GM13976 (cell line): ENCODE measurements around the gene FKBP4.
"Not testable (repeated sequence)": the region's sequence is repeated elsewhere in the genome, so short reads cannot be mapped to it uniquely, and the experiment has no call there.

Experiments used
- DNase-seq: peaks from one replicate; pipeline ENCODE4 v3.0.0; 2012; ENCODE audit warnings: low spot score
- in situ Hi-C: fragments of 300-500 bp; cut with MboI; formaldehyde crosslinking; loops from one replicate; pipeline ENCODE4 v1.12.0; 2022; ENCODE audit warnings: low sequenced_read_pairs, mixed read lengths, inconsistent platforms; ENCODE audit not compliant: unreplicated experiment
- TF ChIP-seq, protein P1 (sequence below): IDR thresholded peaks from 2 replicates; pipeline ENCODE4 v1.5.1; 2012; ENCODE audit warnings: borderline replicate concordance, mild to moderate bottlenecking; ENCODE audit not compliant: insufficient read depth; ENCODE audit errors: extremely low read depth, missing control alignments, control extremely low read depth

Gene FKBP4

DNA sequence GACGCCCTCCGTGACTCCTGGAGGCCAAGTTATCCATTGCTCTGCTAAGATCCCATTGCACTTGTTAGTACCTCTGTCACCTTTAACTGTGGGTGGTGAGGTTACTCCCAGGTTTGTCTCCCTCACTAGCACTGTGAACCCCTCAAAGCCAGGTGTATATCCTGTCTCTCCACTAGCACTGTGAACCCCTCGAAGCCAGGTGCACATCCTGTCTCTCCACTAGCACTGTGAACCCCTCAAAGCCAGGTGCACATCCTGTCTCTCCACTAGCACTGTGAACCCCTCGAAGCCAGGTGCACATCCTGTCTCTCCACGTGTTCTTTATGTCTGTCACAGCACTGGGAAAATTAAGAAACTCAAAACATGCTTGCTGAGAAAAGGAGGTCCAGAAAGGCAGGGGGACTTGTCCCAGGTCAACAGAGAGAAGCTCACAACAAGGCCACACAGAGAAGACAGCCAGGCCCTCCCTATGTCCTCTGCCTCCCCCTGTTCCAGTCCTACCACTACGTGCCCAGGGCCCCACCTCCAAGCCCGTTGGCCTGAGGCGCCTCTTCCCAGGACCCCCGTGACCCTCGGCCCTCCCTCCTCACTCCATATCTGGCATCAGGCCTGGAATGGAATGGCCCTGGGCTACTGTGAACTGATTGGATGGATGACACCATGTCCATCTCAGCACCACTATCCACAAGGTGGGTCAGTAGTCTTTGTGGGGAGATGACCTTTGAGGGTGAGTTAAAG, 26.4 kb upstream of the FKBP4 start:
- TF ChIP-seq, protein P1, sequence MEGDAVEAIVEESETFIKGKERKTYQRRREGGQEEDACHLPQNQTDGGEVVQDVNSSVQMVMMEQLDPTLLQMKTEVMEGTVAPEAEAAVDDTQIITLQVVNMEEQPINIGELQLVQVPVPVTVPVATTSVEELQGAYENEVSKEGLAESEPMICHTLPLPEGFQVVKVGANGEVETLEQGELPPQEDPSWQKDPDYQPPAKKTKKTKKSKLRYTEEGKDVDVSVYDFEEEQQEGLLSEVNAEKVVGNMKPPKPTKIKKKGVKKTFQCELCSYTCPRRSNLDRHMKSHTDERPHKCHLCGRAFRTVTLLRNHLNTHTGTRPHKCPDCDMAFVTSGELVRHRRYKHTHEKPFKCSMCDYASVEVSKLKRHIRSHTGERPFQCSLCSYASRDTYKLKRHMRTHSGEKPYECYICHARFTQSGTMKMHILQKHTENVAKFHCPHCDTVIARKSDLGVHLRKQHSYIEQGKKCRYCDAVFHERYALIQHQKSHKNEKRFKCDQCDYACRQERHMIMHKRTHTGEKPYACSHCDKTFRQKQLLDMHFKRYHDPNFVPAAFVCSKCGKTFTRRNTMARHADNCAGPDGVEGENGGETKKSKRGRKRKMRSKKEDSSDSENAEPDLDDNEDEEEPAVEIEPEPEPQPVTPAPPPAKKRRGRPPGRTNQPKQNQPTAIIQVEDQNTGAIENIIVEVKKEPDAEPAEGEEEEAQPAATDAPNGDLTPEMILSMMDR, result no peak
- in situ Hi-C loops, result no loop called here
- DNase-seq, result no peak

DNA sequence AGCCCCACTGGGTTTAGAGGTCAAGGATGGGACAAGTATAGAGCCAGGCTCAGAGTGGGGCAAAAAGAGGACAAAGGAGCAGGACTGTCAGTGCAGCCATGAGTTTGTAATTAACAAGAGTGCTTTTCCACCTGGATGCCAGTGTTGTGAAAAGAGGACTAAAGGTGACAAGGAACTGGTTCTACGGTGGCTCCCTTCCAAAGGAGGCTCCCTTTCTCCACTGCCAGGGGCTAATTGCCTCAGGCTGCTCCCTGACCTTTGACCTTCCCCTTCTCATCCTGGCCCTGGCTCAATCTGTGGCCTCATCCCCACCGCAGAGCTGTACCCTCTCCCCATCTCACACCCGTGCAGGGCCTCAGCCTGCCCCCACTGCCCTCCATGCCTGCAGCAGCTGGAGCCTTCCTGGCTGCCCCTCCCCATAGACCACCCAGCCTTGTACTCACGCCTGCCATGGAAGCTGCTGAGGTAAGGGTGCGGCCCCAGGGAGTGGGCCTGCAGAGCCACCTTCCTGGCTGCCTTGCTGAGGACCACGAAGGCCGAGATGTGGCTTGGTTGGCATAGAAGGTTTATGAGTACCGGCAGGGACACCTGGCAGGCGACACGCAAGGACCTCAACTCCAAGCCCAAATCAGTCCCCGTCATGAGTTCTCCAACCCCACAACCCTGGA, 24.8 kb upstream of the FKBP4 start:
- no peak for DNase-seq
- in situ Hi-C loops, result no loop called here
- TF ChIP-seq, protein P1, result no peak

DNA sequence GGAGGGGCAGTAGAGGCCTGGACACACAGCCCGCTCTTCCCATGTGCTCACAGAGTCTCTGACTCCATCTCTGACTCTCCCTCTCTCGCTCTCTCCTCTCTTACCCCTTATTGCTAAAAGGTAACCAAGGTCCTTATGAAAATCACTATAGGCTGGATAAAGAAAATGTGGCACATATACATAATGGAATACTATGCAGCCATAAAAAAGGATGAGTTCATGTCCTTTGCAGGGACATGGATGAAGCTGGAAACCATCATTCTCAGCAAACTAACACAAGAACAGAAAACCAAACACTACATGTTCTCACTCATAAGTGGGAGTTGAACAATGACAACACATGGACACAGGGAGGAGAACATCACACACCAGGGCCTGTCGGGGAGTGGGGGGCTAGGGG, 24.2 kb upstream of the FKBP4 start:
- in situ Hi-C loops, DNase-seq: not testable (repeated sequence)

DNA sequence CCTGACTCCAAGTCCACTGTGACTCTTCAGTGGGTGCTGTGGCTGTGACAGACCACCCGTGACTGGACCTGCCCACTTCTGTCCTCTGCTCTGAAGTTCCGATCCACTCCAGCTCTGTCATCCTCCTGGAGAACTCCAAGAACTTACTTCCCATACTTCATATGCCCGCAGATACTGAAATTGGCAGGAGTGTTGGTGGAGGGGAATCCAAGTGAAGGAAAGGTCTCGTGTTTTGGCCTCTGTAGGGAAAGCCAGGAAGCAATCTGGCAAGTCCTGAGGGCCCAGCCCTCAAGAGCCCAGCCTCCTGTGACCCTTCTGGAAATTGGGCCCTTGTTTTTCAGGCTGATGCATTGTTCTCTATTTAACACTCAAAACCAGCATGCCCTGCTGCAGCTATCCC, 22.4 kb upstream of the FKBP4 start:
- in situ Hi-C loops, result no loop called here
- no peak for DNase-seq
- TF ChIP-seq, protein P1, result no peak

DNA sequence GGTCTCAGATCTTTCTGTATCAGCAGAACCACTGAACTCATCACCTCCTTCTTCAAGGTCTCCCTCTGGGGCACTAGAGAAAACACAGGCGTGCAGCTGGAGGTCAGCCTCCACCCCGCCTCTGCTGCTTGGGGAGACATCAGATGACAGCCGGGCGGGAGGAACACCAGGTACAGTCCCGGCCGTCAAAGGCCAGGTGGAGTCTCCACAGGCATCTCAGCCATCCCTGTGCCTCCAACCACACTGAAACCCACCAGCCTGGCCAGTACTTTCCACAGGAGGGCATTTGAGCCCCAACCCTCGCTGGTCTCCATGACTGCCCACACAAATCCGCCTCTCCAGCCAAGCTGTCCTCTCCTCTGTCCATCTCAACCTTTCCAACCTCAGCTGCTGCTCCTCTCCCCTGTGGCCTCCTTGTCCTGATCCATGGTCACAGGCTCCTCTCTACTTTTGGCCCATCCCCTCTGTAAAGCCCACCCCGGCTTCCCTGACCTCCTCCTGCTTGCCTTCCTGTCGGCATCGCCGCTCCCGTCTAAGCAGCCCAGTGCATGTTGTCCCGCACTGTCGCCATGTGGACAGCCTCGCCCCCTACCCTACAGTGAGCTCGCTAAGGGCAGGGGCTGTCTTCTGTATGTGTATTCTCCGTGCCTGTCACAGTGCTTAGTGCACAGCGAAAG, 21.4 kb upstream of the FKBP4 start:
- no peak for DNase-seq
- TF ChIP-seq, protein P1, result no peak
- in situ Hi-C loops, result no loop called here

DNA sequence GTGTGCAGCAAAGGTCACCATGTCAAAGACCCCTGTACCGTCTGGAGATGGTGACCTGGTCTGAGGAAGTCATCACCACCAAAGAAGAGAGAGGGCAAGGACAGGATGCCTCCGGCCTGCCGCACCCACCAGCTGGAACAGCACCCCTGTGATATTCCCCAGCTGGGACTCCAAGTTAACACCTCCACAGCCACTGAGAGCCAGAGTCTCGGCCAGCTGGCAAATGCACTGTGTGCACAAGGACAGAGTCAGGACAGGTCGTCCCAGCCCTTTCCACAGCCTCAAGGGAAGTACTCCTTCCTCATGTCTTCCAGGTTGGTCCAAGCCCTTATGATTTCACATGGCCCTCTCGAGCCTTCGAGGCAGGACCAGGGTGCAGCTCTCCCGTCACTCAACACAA, 19.3 kb upstream of the FKBP4 start:
- DNase-seq, result no peak
- in situ Hi-C loops, result no loop called here
- TF ChIP-seq, protein P1, result no peak
